Measurements from ENCODE around the gene LAMB1. TPM values are rescaled to one million over a fixed set of nuclear protein-coding genes. Genes with fewer than 3 reads are reported as not detected.

Gene LAMB1
- total RNA-seq, 1 donor, result 410 TPM

- Histone ChIP-seq H3K4me1 (ENCODE audit: insufficient read depth, low read length) (peaks cover 25% of the 10 kb centered on the region), H3K36me3 (ENCODE audit: insufficient read depth, low read length) (peaks cover 78% of the 10 kb centered on the region), H3K79me2 (ENCODE audit: insufficient read depth, low read length) (peaks cover 20% of the 10 kb centered on the region), H3K9me3 (ENCODE audit: low read depth, low read length) (no peaks in the 10 kb centered on the region), H3K27ac (ENCODE audit: low read depth, low read length) (no peak overlapping the region), H3K4me2 (ENCODE audit: insufficient read depth, low read length) (no peak overlapping the region), H4K20me1 (ENCODE audit: insufficient read depth, low read length) (peaks cover 22% of the 10 kb centered on the region), H3K4me3 (ENCODE audit: insufficient read depth, low read length) (no peak overlapping the region), H3K27me3 (ENCODE audit: insufficient read depth, low read length) (no peaks in the 10 kb centered on the region), H2AFZ (ENCODE audit: low read length) (no peak overlapping the region)
- no peak for DNase-seq (ENCODE audit: insufficient read length, low spot score, missing footprints)
- TF ChIP-seq CTCF (IDR thresholded peaks at IDR 0.05; ENCODE audit: extremely low read depth, low read depth, low read length), result no peak
These were observed 35.5 kb downstream of the LAMB1 start for GRCh38 chr7:107967420-107967819.

GRCh38 chr7:107966711-107967110 lies 36.2 kb downstream of the LAMB1 start:
- Histone ChIP-seq H3K4me3 (ENCODE audit: insufficient read depth, low read length) (no peak overlapping the region), H4K20me1 (ENCODE audit: insufficient read depth, low read length) (peaks cover 22% of the 10 kb centered on the region), H3K27me3 (ENCODE audit: insufficient read depth, low read length) (no peaks in the 10 kb centered on the region), H3K36me3 (ENCODE audit: insufficient read depth, low read length) (peaks cover 76% of the 10 kb centered on the region), H3K27ac (ENCODE audit: low read depth, low read length) (peak overlapping the region; percentile 26), H3K79me2 (ENCODE audit: insufficient read depth, low read length) (peaks cover 22% of the 10 kb centered on the region), H3K4me1 (ENCODE audit: insufficient read depth, low read length) (peaks cover 17% of the 10 kb centered on the region), H3K4me2 (ENCODE audit: insufficient read depth, low read length) (peak overlapping the region; percentile 22), H2AFZ (ENCODE audit: low read length) (no peak overlapping the region), H3K9me3 (ENCODE audit: low read depth, low read length) (no peaks in the 10 kb centered on the region)
- peak; percentile 82 for DNase-seq (ENCODE audit: insufficient read length, low spot score, missing footprints)
- peak; percentile 22 for TF ChIP-seq CTCF (IDR thresholded peaks at IDR 0.05; ENCODE audit: extremely low read depth, low read depth, low read length)

GRCh38 chr7:107964510-107964909 lies 38.5 kb downstream of the LAMB1 start:
- H3K4me1 ChIP-seq (ENCODE audit: insufficient read depth, low read length), result peaks cover 10% of the 10 kb centered on the region
- H3K27me3 ChIP-seq (ENCODE audit: insufficient read depth, low read length), result no peaks in the 10 kb centered on the region
- H3K36me3 ChIP-seq (ENCODE audit: insufficient read depth, low read length), result peaks cover 78% of the 10 kb centered on the region
- H3K4me2 ChIP-seq (ENCODE audit: insufficient read depth, low read length), result no peak overlapping the region
- H4K20me1 ChIP-seq (ENCODE audit: insufficient read depth, low read length), result peaks cover 24% of the 10 kb centered on the region
- no peak for TF ChIP-seq CTCF (IDR thresholded peaks at IDR 0.05; ENCODE audit: extremely low read depth, low read depth, low read length)
- no peak overlapping the region for H3K4me3 ChIP-seq (ENCODE audit: insufficient read depth, low read length)
- no peak overlapping the region for H2AFZ ChIP-seq (ENCODE audit: low read length)
- H3K27ac ChIP-seq (ENCODE audit: low read depth, low read length), result no peak overlapping the region
- peaks cover 18% of the 10 kb centered on the region for H3K79me2 ChIP-seq (ENCODE audit: insufficient read depth, low read length)
- no peak for DNase-seq (ENCODE audit: insufficient read length, low spot score, missing footprints)
- H3K9me3 ChIP-seq (ENCODE audit: low read depth, low read length), result no peaks in the 10 kb centered on the region

GRCh38 chr7:107962817-107963216 lies 40.1 kb downstream of the LAMB1 start:
- DNase-seq (ENCODE audit: insufficient read length, low spot score, missing footprints), result no peak
- H3K36me3 ChIP-seq (ENCODE audit: insufficient read depth, low read length), result peaks cover 78% of the 10 kb centered on the region
- peaks cover 16% of the 10 kb centered on the region for H3K79me2 ChIP-seq (ENCODE audit: insufficient read depth, low read length)
- no peak overlapping the region for H3K4me2 ChIP-seq (ENCODE audit: insufficient read depth, low read length)
- H3K27ac ChIP-seq (ENCODE audit: low read depth, low read length), result no peak overlapping the region
- no peak overlapping the region for H3K4me3 ChIP-seq (ENCODE audit: insufficient read depth, low read length)
- TF ChIP-seq CTCF (IDR thresholded peaks at IDR 0.05; ENCODE audit: extremely low read depth, low read depth, low read length), result no peak
- no peaks in the 10 kb centered on the region for H3K9me3 ChIP-seq (ENCODE audit: low read depth, low read length)
- H2AFZ ChIP-seq (ENCODE audit: low read length), result no peak overlapping the region
- H3K4me1 ChIP-seq (ENCODE audit: insufficient read depth, low read length), result peaks cover 26% of the 10 kb centered on the region
- H3K27me3 ChIP-seq (ENCODE audit: insufficient read depth, low read length), result no peaks in the 10 kb centered on the region
- peaks cover 26% of the 10 kb centered on the region for H4K20me1 ChIP-seq (ENCODE audit: insufficient read depth, low read length)
